NCI-H2107 treated with DMSO at 0.1 percent for 48 hours (cell line): ENCODE data around the gene AICDA.

Source experiments
- DNase-seq: peaks from one replicate; lab custom pipeline; 2025; ENCODE audit not compliant: unreplicated experiment; lab: John Stamatoyannopoulos, UW

AICDA gene

DNA sequence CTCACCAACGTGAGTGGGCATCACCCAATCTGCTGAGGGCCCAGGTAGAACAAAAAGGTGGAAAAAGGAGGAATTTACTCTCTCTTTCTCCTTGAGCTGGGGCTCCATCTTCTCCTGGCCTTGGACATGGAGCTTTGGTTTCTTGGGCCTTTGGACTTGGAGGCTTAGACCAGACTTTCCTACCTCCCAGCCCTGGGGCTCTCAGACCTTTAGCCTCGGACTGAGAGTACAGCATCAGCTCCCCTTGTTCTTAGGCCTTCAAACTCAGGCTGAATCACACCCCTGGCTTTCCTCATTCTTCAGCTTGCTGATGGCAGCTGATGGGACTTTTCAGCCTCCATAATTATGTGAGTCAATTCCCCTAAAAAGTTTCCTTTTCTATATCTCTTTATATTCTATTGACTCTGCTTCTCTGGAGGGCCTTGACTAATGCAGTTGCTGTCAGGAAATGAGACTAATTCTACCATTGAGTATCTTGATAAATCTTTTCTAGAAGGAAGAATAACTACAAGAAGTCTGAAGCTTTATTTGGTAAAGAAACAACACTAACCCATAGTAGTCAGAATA is 56.0 kb downstream of the AICDA start:
- no peak for DNase-seq

DNA sequence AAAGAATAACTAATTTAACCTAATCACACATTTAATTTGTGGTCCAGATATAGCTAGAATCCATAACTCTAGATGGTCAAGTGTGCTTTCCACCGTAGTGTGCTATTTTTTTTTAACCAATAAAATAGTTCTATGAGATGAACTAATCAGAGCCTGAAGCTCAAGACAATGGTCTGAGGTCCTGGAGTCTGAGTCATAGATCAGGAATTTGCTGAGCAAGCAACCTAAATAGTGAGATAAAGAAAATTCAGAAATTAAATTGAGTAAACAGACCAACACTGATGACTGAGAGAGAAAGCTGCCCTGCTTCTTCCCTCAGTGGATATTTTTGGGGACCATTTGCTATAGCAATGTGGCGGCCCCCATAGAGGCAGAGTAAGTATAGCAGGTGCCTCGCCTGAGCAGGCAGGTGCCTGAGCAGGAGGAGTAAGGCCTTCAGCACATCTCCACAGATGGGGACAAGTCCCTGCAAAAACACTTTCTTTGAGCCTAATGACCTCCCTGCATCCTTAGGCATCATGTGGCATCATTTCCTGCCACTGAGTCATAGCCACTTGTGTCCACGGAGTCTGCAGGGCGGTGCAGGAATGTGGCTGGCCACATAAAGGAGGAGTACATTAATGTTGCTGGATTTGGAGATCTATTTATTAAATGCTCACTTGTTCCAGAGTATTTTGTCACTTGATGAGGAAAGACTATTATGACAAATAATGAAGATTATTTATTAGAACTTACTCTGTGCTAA is 58.0 kb downstream of the AICDA start:
- DNase-seq: no peak

- DNase-seq: peak; percentile 61
These were observed 59.5 kb downstream of the AICDA start for GRCh38 chr12:8553088-8553627.
